ENCODE measurements around the gene SIPA1. TPM values are rescaled to one million over a fixed set of nuclear protein-coding genes. Genes with fewer than 3 reads are reported as not detected.

SIPA1 gene
- total and polyA plus RNA-seq, 9 of the 15 experiments (the other 6 are each of a cell fraction or from before 2014, with no cell fraction given) = 0.25 to 85.8 (median 16.8) TPM

GRCh38 chr11:65637794-65638419 lies at the start of gene SIPA1 (continued):
- TF ChIP-seq RBBP5 (IDR thresholded peaks at IDR 0.05; ENCODE audit: borderline replicate concordance, insufficient read depth, low read length, poor library complexity, severe bottlenecking) (peak; percentile 35), CREM (IDR thresholded peaks at IDR 0.05; ENCODE audit: low read depth) (0 out of 2 replicates have a peak, but pooled peaks have one; percentile 20), ZSCAN32 (CRISPR knock-in tag; IDR thresholded peaks at IDR 0.05) (peak; percentile 35; the same call in 1 of the 2 replicates), IFI16 (CRISPR knock-in tag; IDR thresholded peaks at IDR 0.05) (no peak), HMGN3 (IDR thresholded peaks at IDR 0.05; ENCODE audit: borderline replicate concordance, extremely low read depth, insufficient read length, low read depth, low read length) (peak; percentile 80), HMG20B (CRISPR knock-in tag; IDR thresholded peaks at IDR 0.05) (0 out of 2 replicates have a peak, but pooled peaks have one; percentile 68), C11orf30 (IDR thresholded peaks at IDR 0.05; ENCODE audit: low read depth) (no peak), E2F3 (CRISPR knock-in tag; IDR thresholded peaks at IDR 0.05) (peak; percentile 35; the same call in 1 of the 2 replicates), ZNF12 (CRISPR knock-in tag; IDR thresholded peaks at IDR 0.05) (0 out of 2 replicates have a peak, but pooled peaks have one; percentile 74), SMC3 (conservative IDR thresholded peaks at IDR 0.05; ENCODE audit: insufficient read depth, low read depth, low read length) (peak; percentile 33; the same call in 1 of the 2 replicates), BCLAF1 (IDR thresholded peaks at IDR 0.05; ENCODE audit: borderline replicate concordance in 1 of 2, control insufficient read depth in 1 of 2, low read depth in 2 of 2, low read length in 1 of 2) (no peak), CXXC5 (CRISPR knock-in tag; IDR thresholded peaks at IDR 0.05) (peak; percentile 80), ZKSCAN3 (CRISPR knock-in tag; IDR thresholded peaks at IDR 0.05) (no peak), ZNF445 (CRISPR knock-in tag; IDR thresholded peaks at IDR 0.05; ENCODE audit: low read depth) (no peak), ELF2 (CRISPR knock-in tag; IDR thresholded peaks at IDR 0.05) (0 out of 2 replicates have a peak, but pooled peaks have one; percentile 3), RAD21 (CRISPR knock-in tag; conservative IDR thresholded peaks at IDR 0.05 in 1 of 2, IDR thresholded peaks at IDR 0.05 in 1 of 2) (peak; percentile 19 to 67), MEF2A (IDR thresholded peaks at IDR 0.05; ENCODE audit: control insufficient read depth, low read depth, low read length) (no peak), FIP1L1 (IDR thresholded peaks at IDR 0.05; ENCODE audit: low read depth, low read length, poor library complexity, severe bottlenecking) (peak; percentile 23), CREB1 (IDR thresholded peaks at IDR 0.05) (0 out of 2 replicates have a peak, but pooled peaks have one; percentile 18), CREB1 (CRISPR knock-in tag; IDR thresholded peaks at IDR 0.05) (no peak), POLR2AphosphoS2 (IDR thresholded peaks at IDR 0.05; ENCODE audit: low read length) (peak; percentile 63; the same call in 1 of the 2 replicates), ZNF384 (IDR thresholded peaks at IDR 0.05; ENCODE audit: low read depth, low read length) (0 out of 2 replicates have a peak, but pooled peaks have one; percentile 26), SMARCA5 (IDR thresholded peaks at IDR 0.05) (peak; percentile 22; the same call in 1 of the 2 replicates)
- TF ChIP-seq, protein P1, sequence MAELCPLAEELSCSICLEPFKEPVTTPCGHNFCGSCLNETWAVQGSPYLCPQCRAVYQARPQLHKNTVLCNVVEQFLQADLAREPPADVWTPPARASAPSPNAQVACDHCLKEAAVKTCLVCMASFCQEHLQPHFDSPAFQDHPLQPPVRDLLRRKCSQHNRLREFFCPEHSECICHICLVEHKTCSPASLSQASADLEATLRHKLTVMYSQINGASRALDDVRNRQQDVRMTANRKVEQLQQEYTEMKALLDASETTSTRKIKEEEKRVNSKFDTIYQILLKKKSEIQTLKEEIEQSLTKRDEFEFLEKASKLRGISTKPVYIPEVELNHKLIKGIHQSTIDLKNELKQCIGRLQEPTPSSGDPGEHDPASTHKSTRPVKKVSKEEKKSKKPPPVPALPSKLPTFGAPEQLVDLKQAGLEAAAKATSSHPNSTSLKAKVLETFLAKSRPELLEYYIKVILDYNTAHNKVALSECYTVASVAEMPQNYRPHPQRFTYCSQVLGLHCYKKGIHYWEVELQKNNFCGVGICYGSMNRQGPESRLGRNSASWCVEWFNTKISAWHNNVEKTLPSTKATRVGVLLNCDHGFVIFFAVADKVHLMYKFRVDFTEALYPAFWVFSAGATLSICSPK (IDR thresholded peaks at IDR 0.05; ENCODE audit: borderline replicate concordance) = 0 out of 2 replicates have a peak, but pooled peaks have one; percentile 78
